KBM-7 (cell line): Measurements from ENCODE around the gene ASPN.
"Not testable (repeated sequence)": the region's sequence is repeated elsewhere in the genome, so short reads cannot be mapped to it uniquely, and the experiment has no call there.

Experiments used
- DNase-seq: peaks from one replicate; pipeline ENCODE4 v3.0.0-alpha.2; 2015
- in situ Hi-C: fragments of 300-500 bp; cut with MboI; formaldehyde crosslinking; loops from 2 replicates; pipeline ENCODE4 v1.14.3; 2020; ENCODE audit warnings: low sequenced_read_pairs, low pct_unique_long_range_greater_than_20kb, mixed read lengths

ASPN gene

DNA sequence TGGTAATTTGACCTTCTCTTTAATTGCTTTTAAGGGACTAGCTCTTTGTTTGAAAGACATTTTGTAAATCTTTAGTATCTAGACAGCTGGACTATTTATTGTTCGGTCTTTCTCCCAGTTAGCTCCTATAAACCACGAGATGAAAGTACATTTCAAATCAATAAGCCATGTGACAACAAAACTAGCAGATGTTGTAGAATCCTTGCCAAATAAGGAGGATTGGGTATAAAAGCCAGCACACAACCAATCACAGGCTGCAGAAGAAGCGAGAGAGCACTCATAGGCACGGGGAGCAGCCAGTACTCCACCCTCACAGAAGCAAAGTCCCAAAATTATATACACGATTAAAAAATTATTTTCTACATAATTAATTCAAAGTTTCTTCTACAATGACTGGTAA lies 50.0 kb downstream of the ASPN start:
- in situ Hi-C loops: no loop called here
- no peak for DNase-seq

DNA sequence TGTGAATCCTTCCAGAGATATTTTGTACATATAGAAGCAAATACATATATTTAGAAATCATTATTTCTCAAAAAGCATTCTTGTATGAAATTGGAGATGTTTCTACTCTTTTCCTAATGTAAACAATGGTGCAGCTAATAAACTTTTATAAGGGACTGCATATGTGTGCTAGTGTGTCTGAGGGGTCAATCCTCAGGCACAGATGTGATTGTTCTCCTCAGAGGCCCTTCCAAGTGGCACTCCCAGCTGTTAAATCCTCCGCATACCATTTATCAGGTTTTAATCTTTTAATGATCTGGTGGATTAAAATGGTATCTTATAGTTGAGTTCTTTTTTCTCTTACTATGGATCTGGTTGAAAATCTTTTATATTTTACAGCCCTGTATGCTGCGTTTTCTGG lies 52.5 kb downstream of the ASPN start:
- in situ Hi-C loops: no loop called here
- no peak for DNase-seq

DNA sequence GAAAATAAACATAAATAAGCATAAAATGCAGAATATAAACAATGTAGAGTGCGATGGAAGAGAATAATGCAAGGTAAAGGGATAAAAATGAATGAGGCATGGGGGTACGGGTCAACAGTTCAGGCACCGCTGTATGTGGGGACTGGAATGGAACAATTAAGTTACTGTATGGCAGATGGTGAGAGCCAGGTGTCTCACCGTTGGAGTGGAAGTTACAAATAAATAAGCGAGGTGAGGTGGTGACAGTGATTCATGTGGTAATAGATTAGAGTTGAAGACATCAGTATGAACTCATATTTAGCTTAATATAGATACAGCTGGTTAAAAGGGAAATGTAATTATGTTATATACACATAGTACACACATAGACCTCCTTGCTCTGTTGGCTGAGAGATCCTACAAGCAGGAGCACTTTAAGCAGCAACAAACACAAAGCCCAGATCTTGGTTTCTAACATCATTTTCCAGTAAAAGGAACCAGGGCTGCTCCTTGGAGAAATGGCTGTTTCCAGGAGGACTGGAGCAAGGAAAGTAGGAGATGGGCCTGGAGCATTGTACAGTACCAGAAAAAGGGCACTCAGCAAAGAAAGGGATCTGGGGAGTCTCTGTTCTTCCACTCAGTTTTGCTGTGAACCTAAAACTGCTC lies 55.7 kb downstream of the ASPN start:
- in situ Hi-C loops: no loop called here
- no peak for DNase-seq

DNA sequence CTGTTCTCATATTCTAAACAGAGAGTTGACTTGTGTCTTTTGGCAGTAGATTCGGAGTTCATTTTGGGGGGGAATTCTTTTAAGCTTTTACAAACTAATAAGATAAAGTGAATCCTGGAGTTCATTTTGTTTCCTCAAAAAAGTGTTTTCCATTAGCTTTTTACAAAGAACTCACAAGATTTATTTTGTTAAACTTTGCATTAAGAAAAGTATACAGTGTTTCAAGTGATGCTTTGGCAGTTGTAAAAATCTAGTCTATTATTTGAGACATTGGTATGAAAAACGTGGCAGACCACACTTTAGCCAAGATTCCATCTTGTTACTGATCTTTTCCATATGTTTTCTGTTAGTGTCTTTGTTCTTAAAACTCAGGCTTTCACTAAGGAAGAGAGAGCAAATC lies 56.8 kb downstream of the ASPN start:
- in situ Hi-C loops: no loop called here
- no peak for DNase-seq

DNA sequence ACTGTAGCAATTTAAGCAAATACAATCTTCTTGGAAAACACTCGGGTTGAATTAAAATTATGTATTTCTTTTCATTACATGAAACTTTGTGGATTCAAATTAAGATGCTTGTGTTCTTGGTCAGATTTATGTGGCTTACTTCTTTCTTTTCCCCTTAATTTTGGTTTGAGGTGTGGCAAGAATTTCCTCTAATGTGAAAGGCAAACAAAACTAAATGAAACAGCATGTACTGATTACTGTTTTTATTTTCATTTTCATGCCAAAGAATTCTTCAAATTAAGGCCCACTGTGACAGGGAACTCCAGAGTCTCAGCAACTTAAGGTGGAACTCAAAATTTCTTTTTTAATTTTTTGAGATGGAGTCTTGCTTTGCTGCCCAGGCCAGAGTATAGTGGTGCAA lies 58.0 kb downstream of the ASPN start, which contains the start of gene OMD:
OMD (minus strand) TSS at position 132 of the 400 bp plus-strand sequence. CDS start 6,913 bp downstream, outside the sequence.
- no peak for DNase-seq
- in situ Hi-C loops: no loop called here

DNA sequence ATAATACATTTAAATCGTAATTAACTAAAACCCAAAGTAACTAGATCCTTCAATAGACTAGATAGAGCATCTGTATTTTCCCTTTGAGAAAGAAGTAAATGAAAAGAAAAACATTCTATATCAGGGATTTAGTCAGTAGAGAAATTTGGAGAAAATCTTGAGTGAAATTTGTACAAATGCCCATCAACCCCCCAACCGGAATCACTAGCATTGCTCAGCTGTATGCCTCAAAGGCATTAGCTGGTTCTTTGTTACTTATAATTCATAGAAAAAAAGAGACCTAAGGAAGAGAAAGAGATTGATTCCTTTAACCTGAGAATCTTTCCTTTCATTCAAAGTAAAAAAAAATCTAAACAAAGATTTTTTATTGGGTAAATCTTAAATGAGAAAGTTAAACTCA lies 58.7 kb downstream of the ASPN start:
- DNase-seq: no peak
- in situ Hi-C loops: no loop called here

DNA sequence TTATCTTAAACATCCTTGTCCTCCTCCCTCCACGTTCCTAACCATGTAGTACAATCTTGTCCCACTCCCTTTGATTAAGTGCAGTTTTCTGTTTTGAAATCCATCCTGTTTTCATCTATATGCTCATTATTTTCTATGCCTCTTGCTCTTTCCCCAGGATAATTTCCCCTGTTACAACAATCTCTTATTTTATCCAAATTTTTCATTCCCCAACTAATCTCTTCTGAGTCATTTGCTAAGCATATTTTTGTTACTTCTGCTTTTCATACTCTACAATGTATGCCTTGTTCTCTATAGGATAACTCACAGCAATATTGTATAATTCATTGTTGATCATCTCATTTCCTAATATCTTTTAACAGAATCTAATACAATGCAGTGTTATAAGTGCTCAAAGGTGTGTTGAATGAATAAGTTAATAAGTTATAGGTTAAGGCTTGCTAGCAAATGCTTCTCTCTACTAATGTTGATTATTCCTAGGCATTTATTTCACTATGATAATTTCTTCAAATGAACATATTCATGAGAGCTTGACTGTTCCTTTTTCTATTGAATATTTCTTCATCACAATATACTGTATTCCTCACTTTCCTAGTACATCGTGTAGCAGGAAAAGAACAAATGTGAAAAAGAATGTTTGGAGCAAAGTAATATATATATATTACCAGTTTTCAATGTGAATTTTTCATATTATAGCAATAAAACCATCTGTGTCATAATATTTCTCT lies 59.5 kb downstream of the ASPN start:
- no peak for DNase-seq
- in situ Hi-C loops: no loop called here

DNA sequence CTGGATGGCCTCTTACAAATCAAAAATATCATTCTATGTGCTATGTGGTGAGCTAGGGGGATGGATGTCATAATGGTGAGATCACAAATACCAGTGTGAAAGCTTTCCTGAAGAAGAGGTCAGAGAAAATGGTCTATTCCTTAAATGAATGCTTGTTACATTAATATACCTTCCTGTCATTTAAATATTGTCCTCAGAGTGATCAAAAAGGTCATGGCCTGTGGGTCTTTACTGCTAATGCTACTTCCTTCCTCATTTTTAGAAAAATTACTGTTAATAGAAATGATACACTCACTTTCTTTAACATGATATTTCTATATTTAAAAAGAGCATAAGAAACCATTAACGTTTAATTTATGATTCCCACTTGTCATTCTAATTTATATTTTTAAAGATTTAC lies 67.7 kb downstream of the ASPN start:
- DNase-seq: no peak
- in situ Hi-C loops: no loop called here

DNA sequence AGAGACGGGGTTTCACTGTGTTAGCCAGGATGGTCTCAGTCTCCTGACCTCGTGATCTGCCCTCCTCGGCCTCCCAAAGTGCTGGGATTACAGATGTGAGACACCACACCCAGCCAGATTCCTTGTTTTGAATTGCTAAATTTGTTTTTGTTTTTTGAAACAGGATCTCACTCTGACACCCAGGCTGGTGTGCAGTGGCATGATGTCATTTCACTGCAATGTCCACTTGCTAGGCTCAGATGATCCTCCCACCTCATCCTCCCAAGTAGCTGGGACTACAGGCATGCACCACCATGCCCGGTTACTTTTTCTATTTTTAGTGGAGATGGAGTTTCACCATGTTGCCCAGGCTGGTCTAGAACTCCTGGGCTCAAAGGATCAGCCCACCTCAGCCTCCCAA lies 71.1 kb downstream of the ASPN start:
- DNase-seq, in situ Hi-C loops: not testable (repeated sequence)

DNA sequence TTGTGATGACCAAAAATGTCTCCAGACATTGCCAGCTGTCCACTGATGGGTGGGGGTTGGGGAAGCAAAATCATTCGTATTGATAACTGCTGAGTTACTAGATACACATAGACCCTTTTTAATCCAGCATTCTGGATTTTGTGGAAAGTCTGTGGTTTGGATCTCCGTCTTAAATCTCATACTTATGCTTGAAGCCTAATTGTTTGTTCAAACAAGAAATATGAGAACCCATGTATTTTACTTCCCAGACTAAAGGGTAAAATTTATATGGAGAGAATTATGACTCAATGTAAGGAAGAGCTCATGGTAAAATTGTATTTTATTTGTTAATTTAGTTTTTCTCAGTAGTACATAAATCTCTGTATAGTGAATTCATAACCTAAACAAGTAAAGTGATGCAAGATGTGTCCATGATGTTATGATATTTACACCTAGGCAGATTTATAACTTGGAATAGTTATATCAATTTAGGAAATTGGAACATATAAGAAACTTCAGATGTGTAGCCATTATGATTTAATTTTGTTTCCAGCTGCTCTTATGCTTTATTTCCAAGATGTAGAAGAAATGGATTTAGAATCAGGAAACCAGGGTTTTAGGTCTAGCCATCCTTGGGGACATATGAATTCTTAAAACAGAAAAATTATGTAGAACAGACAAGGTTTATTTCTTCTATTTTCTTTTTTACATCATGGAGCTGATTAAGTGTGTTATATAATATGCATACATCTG lies 73.4 kb downstream of the ASPN start:
- in situ Hi-C loops: no loop called here
- no peak for DNase-seq

DNA sequence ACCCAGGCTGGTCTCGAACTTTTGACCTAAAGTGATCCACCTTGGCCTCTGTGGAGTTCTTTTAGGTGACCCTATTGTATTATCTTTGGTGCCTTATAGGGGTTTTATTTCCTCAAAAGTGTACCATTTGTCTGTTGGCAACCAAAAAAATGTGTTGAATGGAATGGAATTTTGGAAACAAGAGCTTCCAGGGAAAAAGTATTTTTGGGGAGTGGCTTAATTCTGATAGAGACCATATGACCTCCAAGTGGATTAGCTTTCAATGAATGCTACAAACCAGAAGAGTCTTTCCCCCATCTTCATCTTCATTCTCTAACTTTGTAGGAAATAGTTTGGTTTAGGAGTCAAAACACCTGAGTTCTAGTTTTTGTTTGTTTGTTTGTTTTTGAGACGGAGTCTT lies 74.5 kb downstream of the ASPN start:
- in situ Hi-C loops: no loop called here
- no peak for DNase-seq

DNA sequence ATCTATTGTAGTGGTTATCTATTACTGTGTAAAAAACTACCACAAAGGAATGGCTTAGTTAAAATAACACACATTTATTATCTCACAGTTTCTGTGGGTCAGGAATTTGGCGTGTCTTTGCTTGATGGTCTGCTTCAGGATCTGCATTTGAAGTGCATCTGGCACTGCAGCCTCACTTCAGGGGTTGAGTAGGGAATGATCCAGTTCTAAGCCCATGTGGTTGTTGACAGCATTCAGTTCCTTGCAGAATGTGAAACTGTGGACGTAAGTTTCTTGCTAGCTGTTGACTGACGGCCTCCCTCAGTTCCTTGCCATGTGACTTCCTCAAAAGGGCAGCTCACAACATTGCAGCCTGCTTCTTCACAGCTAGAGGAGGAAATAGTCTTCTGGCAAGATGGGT lies 75.8 kb downstream of the ASPN start:
- in situ Hi-C loops: no loop called here
- peak; percentile 76 for DNase-seq
